Activated CD4-positive, alpha-beta T cell treated with anti-CD3 and anti-CD28 coated beads for 24 hours (primary cell): ENCODE measurements around the gene CST11.

Source experiments
- DNase-seq, 2 donors: peaks; one replicate each; pipeline ENCODE4 v3.0.0-alpha.2; 2020; ENCODE audit warnings: low read depth in 2 of 2

Gene CST11

GRCh38 chr20:23419995-23420901, 32.4 kb downstream of the CST11 start:
- peak; percentile 29 to 30 for DNase-seq

- no peak for DNase-seq
These were observed 33.0 kb downstream of the CST11 start for GRCh38 chr20:23419657-23419994.

- DNase-seq, result no peak
These were observed 34.8 kb downstream of the CST11 start for GRCh38 chr20:23417861-23418260.

GRCh38 chr20:23415959-23416583, 36.6 kb downstream of the CST11 start:
- DNase-seq, result no peak

- DNase-seq, result no peak
These were observed 37.1 kb downstream of the CST11 start for GRCh38 chr20:23415555-23415954.

- no peak for DNase-seq
These were observed 38.0 kb downstream of the CST11 start for GRCh38 chr20:23414526-23415188.

GRCh38 chr20:23413862-23414422, 38.7 kb downstream of the CST11 start:
- DNase-seq, result no peak

- DNase-seq, result no peak
These were observed 40.6 kb downstream of the CST11 start for GRCh38 chr20:23412026-23412425.

- no peak for DNase-seq
These were observed 41.6 kb downstream of the CST11 start for GRCh38 chr20:23410916-23411695.

GRCh38 chr20:23409800-23410199, 42.9 kb downstream of the CST11 start:
- DNase-seq, result no peak

- no peak for DNase-seq
These were observed 43.7 kb downstream of the CST11 start for GRCh38 chr20:23408957-23409356.

GRCh38 chr20:23407781-23408464, 44.8 kb downstream of the CST11 start:
- no peak for DNase-seq

GRCh38 chr20:23406880-23407279, 45.8 kb downstream of the CST11 start:
- DNase-seq, result no peak

- no peak for DNase-seq
These were observed 48.5 kb downstream of the CST11 start for GRCh38 chr20:23404196-23404595.

- no peak for DNase-seq
These were observed 48.9 kb downstream of the CST11 start for GRCh38 chr20:23403751-23404150.

GRCh38 chr20:23401051-23401450, 51.6 kb downstream of the CST11 start:
- no peak for DNase-seq
